ENCODE measurements around the gene RNPEP.

DNA sequence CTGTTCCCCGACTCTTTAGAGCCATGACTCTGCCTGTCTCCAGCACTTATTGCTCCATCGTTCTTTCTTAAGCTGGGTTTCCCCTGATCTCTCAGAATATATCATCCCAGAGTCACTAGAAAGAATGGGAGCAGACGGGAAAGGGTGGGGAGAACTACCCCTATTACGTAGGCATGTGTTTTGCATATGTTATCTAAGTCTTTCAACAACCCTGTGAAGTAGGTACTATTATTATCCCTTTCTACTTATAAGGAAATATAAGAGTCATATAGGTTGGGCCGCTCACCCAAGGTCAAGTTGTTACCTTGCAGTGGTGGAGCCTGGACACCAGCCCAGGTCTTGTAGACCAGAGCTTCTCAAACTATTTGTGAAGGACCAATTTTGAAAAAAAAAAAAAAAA, 66.7 kb downstream of the RNPEP start:
- no peak for TF ChIP-seq GATA3 (IDR thresholded peaks at IDR 0.05; ENCODE audit: low read depth, low read length)
- TF ChIP-seq GATA2 (IDR thresholded peaks at IDR 0.05; ENCODE audit: low read depth, low read length), result no peak
